OCI-LY7 (cell line): ENCODE results near the gene SLIRP.

ENCODE experiments used
- EZH2phosphoT487 ChIP-seq: fragments of 200-600 bp; sonication (generic); IDR thresholded peaks from 2 replicates; pipeline ENCODE4 v1.6.1; 2018; ENCODE audit warnings: low read depth, borderline replicate concordance, mild to moderate bottlenecking, mixed run types, antibody characterized with exemption, low read length, moderate library complexity, mixed read lengths
- TF ChIP-seq, protein P1 (sequence below): fragments of 200-600 bp; sonication (generic); conservative IDR thresholded peaks from 2 replicates; pipeline ENCODE4 v1.5.1; 2014; ENCODE audit warnings: mild to moderate bottlenecking, antibody characterized with exemption, low read length, moderate library complexity, mixed read lengths

GRCh38 chr14:77674931-77675330 lies 33.0 kb upstream of the SLIRP start:
- TF ChIP-seq, protein P1, sequence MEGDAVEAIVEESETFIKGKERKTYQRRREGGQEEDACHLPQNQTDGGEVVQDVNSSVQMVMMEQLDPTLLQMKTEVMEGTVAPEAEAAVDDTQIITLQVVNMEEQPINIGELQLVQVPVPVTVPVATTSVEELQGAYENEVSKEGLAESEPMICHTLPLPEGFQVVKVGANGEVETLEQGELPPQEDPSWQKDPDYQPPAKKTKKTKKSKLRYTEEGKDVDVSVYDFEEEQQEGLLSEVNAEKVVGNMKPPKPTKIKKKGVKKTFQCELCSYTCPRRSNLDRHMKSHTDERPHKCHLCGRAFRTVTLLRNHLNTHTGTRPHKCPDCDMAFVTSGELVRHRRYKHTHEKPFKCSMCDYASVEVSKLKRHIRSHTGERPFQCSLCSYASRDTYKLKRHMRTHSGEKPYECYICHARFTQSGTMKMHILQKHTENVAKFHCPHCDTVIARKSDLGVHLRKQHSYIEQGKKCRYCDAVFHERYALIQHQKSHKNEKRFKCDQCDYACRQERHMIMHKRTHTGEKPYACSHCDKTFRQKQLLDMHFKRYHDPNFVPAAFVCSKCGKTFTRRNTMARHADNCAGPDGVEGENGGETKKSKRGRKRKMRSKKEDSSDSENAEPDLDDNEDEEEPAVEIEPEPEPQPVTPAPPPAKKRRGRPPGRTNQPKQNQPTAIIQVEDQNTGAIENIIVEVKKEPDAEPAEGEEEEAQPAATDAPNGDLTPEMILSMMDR, result no peak
- no peak for TF ChIP-seq EZH2phosphoT487
